CD8-positive, alpha-beta memory T cell (primary cell): ENCODE measurements around the gene ZNF569. TPM values are rescaled to one million over a fixed set of nuclear protein-coding genes. Genes with fewer than 3 reads are reported as not detected.
"Not testable (repeated sequence)": the region's sequence is repeated elsewhere in the genome, so short reads cannot be mapped to it uniquely, and the experiment has no call there.

Source experiments
- CTCF ChIA-PET: fragments of 350-600 bp; sonication (Branson Sonifier 250); formaldehyde crosslinking; loops from one replicate; lab custom pipeline; 2021; ENCODE audit warnings: antibody characterized with exemption; lab: Charles Lee
- POLR2A ChIA-PET: fragments of 350-600 bp; sonication (Branson Sonifier 250); formaldehyde crosslinking; loops from one replicate; lab custom pipeline; 2021; ENCODE audit warnings: antibody characterized with exemption; lab: Charles Lee
- DNase-seq, 5 donors: peaks; one replicate each; pipeline versions ENCODE4 v3.0.0 to v3.0.0-alpha.2; 2020 to 2022; ENCODE audit warnings: mixed read lengths in 1 of 5
- H3K27ac ChIP-seq: one replicate; pipeline ENCODE4 v1.7.0; 2013; ENCODE audit warnings: low read depth, mild to moderate bottlenecking, low read length, moderate library complexity
- H3K27me3 ChIP-seq: 2 replicates; pipeline ENCODE4 v1.7.0; 2013; ENCODE audit warnings: low read length, mild to moderate bottlenecking; ENCODE audit not compliant: insufficient read depth, poor library complexity, severe bottlenecking
- H3K36me3 ChIP-seq: 2 replicates; pipeline ENCODE4 v1.7.0; 2013; ENCODE audit warnings: mild to moderate bottlenecking, low read length, moderate library complexity; ENCODE audit not compliant: insufficient read depth
- H3K4me1 ChIP-seq: 2 replicates; pipeline ENCODE4 v1.7.0; 2013; ENCODE audit warnings: mild to moderate bottlenecking, low read length, moderate library complexity; ENCODE audit not compliant: insufficient read depth
- H3K4me3 ChIP-seq: 2 replicates; pipeline ENCODE4 v1.7.0; 2013; ENCODE audit warnings: mild to moderate bottlenecking, low read length
- H3K9me3 ChIP-seq: 2 replicates; pipeline ENCODE4 v1.7.0; 2013; ENCODE audit warnings: mild to moderate bottlenecking, low read length
- H3K27ac Mint-ChIP-seq, 8 donors: one replicate each; pipeline ENCODE4 v1.8.0; 2020 to 2021; ENCODE audit warnings: mixed read lengths in 8 of 8, mild to moderate bottlenecking in 6 of 8, inconsistent platforms in 3 of 8, moderate library complexity in 3 of 8
- H3K27me3 Mint-ChIP-seq, 2 donors: one replicate each; pipeline ENCODE4 v1.8.0; 2020 to 2021; ENCODE audit warnings: mixed read lengths in 2 of 2, mild to moderate bottlenecking in 1 of 2, moderate library complexity in 1 of 2
- H3K36me3 Mint-ChIP-seq, 3 donors: one replicate each; pipeline ENCODE4 v1.8.0; 2020 to 2021; ENCODE audit warnings: mixed read lengths in 3 of 3, inconsistent platforms in 1 of 3, mild to moderate bottlenecking in 1 of 3
- H3K4me1 Mint-ChIP-seq, 3 donors: one replicate each; pipeline ENCODE4 v1.8.0; 2020 to 2021; ENCODE audit warnings: mixed read lengths in 3 of 3, inconsistent platforms in 1 of 3, mild to moderate bottlenecking in 1 of 3
- H3K4me3 Mint-ChIP-seq, 7 donors: one replicate each; pipeline ENCODE4 v1.8.0; 2020 to 2021; ENCODE audit warnings: mixed read lengths in 7 of 7, mild to moderate bottlenecking in 6 of 7, moderate library complexity in 4 of 7, inconsistent platforms in 2 of 7
- H3K9me3 Mint-ChIP-seq, 5 donors: one replicate each; pipeline ENCODE4 v1.8.0; 2020 to 2022; ENCODE audit warnings: mixed read lengths in 5 of 5, mild to moderate bottlenecking in 3 of 5, moderate library complexity in 2 of 5, inconsistent platforms in 1 of 5
- polyA plus RNA-seq: library from polyadenylated mRNA; unstranded; fragments of 300-500 nt; fragmentation: Illumina TruSeq; gene quantifications from one replicate; pipeline ENCODE4 v1.2.3, GENCODE V29; 2021
- total RNA-seq, 2 experiments: library from RNA; stranded (reverse); gene quantifications; one replicate each; pipeline ENCODE4 v1.2.3, GENCODE V29; 2021

Gene ZNF569
- total and polyA plus RNA-seq, 3 experiments from 2014 or later, result 3.8 to 8.0 (median 7.4) TPM

- Mint-ChIP-seq H3K4me3 (no peak overlapping the region), H3K27ac (no peak overlapping the region), H3K9me3 (peaks cover 53 to 92% (median 90%) of the 10 kb centered on the region in 5 donors), H3K4me1 (no peaks in the 10 kb centered on the region), H3K27me3 (no peaks in the 10 kb centered on the region), H3K36me3 (peaks cover 38 to 64% (median 64%) of the 10 kb centered on the region in 3 donors)
- H3K27me3 ChIP-seq, result no peaks in the 10 kb centered on the region
- peaks cover 57% of the 10 kb centered on the region for H3K9me3 ChIP-seq
- no peaks in the 10 kb centered on the region for H3K4me1 ChIP-seq
- ChIA-PET POLR2A (no interaction called here), CTCF (no interaction called here)
- H3K4me3 ChIP-seq, result peak overlapping the region; percentile 9
- no peak overlapping the region for H3K27ac ChIP-seq
- peaks cover 32% of the 10 kb centered on the region for H3K36me3 ChIP-seq
- no peak for DNase-seq
Measured at GRCh38 chr19:37389234-37389633, 78.0 kb downstream of the ZNF569 start.

GRCh38 chr19:37370880-37371661 is 96.2 kb downstream of the ZNF569 start, which contains the start of gene ZNF527:
ZNF527 (plus strand) TSS chr19:37371099; CDS start chr19:37374199, 3,100 bp downstream.
- H3K4me1 ChIP-seq, result peaks cover 13% of the 10 kb centered on the region
- Mint-ChIP-seq H3K4me1 (peaks cover 15 to 23% (median 19%) of the 10 kb centered on the region in 3 donors), H3K27me3 (no peaks in the 10 kb centered on the region), H3K9me3 (peaks cover 0 to 5% (median 0%) of the 10 kb centered on the region in 5 donors), H3K27ac (peak within 1 kb of the TSS; percentile 84 to 99 (median 98)), H3K4me3 (peak within 1 kb of the TSS; percentile 91 to 100 (median 99)), H3K36me3 (peaks cover 2 to 16% (median 4%) of the 10 kb centered on the region in 3 donors)
- no peaks in the 10 kb centered on the region for H3K9me3 ChIP-seq
- peak; percentile 95 to 97 (median 96) for DNase-seq
- H3K27ac ChIP-seq, result peak within 1 kb of the TSS; percentile 86
- ChIA-PET CTCF (interaction anchor here (0.7 to 2.0 kb wide), 7 partner anchors 36 to 233 kb away, joined by 3 to 6 read pairs (median 3); partner anchors contain the start of genes ZNF569 and ZNF570), POLR2A (interaction anchor here (0.6 to 2.0 kb wide), 10 partner anchors 37 to 766 kb away, joined by 3 to 15 read pairs (median 6); partner anchors contain the start of genes ZNF382, ZNF420, ZNF540 and ZNF569)
- no peaks in the 10 kb centered on the region for H3K27me3 ChIP-seq
- peak within 1 kb of the TSS; percentile 84 for H3K4me3 ChIP-seq
- peaks cover 12% of the 10 kb centered on the region for H3K36me3 ChIP-seq

- peaks cover 15 to 23% (median 19%) of the 10 kb centered on the region in 3 donors for H3K4me1 Mint-ChIP-seq
- CTCF ChIA-PET, result interaction anchor here (0.8 to 2.0 kb wide), 6 partner anchors 36 to 116 kb away, joined by 3 to 6 read pairs (median 4); partner anchors contain the start of genes ZNF569 and ZNF570
- POLR2A ChIA-PET, result interaction anchor here (0.6 to 2.0 kb wide), 9 partner anchors 36 to 1148 kb away, joined by 3 to 15 read pairs (median 8); partner anchors contain the start of genes ZNF420, ZNF540, ZNF569 and ZNF570
- H3K27me3 Mint-ChIP-seq, DNase-seq, H3K9me3 ChIP-seq, H3K27me3 ChIP-seq, H3K36me3 ChIP-seq: not testable (repeated sequence)
- peak overlapping the region; percentile 84 to 99 (median 98) for H3K27ac Mint-ChIP-seq
- H3K27ac ChIP-seq, result peak overlapping the region; percentile 86
- H3K4me3 Mint-ChIP-seq, result peak overlapping the region; percentile 91 to 100 (median 99)
- peaks cover 13% of the 10 kb centered on the region for H3K4me1 ChIP-seq
- H3K36me3 Mint-ChIP-seq, result peaks cover 4 to 18% (median 4%) of the 10 kb centered on the region in 3 donors
- peak overlapping the region; percentile 84 for H3K4me3 ChIP-seq
- H3K9me3 Mint-ChIP-seq, result peaks cover 4 to 12% (median 6%) of the 10 kb centered on the region in 5 donors
Measured at GRCh38 chr19:37370386-37370879, 96.8 kb downstream of the ZNF569 start.

- Mint-ChIP-seq H3K9me3 (peaks cover 22 to 50% (median 35%) of the 10 kb centered on the region in 5 donors), H3K27ac (no peak overlapping the region), H3K36me3 (peaks cover 38 to 62% (median 60%) of the 10 kb centered on the region in 3 donors), H3K27me3 (no peaks in the 10 kb centered on the region), H3K4me1 (no peaks in the 10 kb centered on the region), H3K4me3 (no peak overlapping the region)
- POLR2A ChIA-PET, result no interaction called here
- H3K27me3 ChIP-seq, result no peaks in the 10 kb centered on the region
- H3K4me3 ChIP-seq, result no peak overlapping the region
- peaks cover 6% of the 10 kb centered on the region for H3K36me3 ChIP-seq
- H3K4me1 ChIP-seq, result no peaks in the 10 kb centered on the region
- H3K27ac ChIP-seq, result no peak overlapping the region
- CTCF ChIA-PET, result no interaction called here
- peaks cover 16% of the 10 kb centered on the region for H3K9me3 ChIP-seq
- no peak for DNase-seq
Measured at GRCh38 chr19:37362733-37363132, 104.5 kb downstream of the ZNF569 start.

- ChIA-PET POLR2A (no interaction called here), CTCF (no interaction called here)
- H3K9me3 ChIP-seq, result peaks cover 16% of the 10 kb centered on the region
Measured at GRCh38 chr19:37361994-37362393, 105.2 kb downstream of the ZNF569 start.

More at GRCh38 chr19:37361994-37362393, 105.2 kb downstream of the ZNF569 start:
- Mint-ChIP-seq H3K4me1 (peaks cover 0 to 5% (median 3%) of the 10 kb centered on the region in 3 donors), H3K27ac (no peak overlapping the region), H3K27me3 (no peaks in the 10 kb centered on the region), H3K36me3 (peaks cover 45 to 69% (median 68%) of the 10 kb centered on the region in 3 donors), H3K9me3 (peaks cover 29 to 56% (median 41%) of the 10 kb centered on the region in 5 donors), H3K4me3 (peak overlapping the region in 1 of 7 donors; percentile 65)
- Histone ChIP-seq H3K27ac (no peak overlapping the region), H3K27me3 (no peaks in the 10 kb centered on the region), H3K36me3 (peaks cover 6% of the 10 kb centered on the region), H3K4me1 (no peaks in the 10 kb centered on the region), H3K4me3 (no peak overlapping the region)
- no peak for DNase-seq

Other genes with a start within 250 kb of the ZNF569 start
- 1 to 10 TPM; 9.6 to 9.7 TPM for gene ZNF383, start 249.2 kb downstream of the ZNF569 start, total RNA-seq
- 11.9 TPM for gene ZNF383, start 249.2 kb downstream of the ZNF569 start, polyA plus RNA-seq
- gene ZNF527, start 96.3 kb downstream of the ZNF569 start, total RNA-seq, result 1 to 10 TPM; 5.2 to 5.6 TPM
- 8.7 TPM for gene ZNF527, start 96.3 kb downstream of the ZNF569 start, polyA plus RNA-seq
- 1 to 10 TPM; 5.3 to 5.9 TPM for gene ZNF570, start 1.9 kb upstream of the ZNF569 start, total RNA-seq
- 5.1 TPM for gene ZNF570, start 1.9 kb upstream of the ZNF569 start, polyA plus RNA-seq
- gene ZNF793, start 39.5 kb upstream of the ZNF569 start, total RNA-seq, result 1 to 10 TPM; 3.9 to 4.1 TPM
- 1.1 TPM for gene ZNF793, start 39.5 kb upstream of the ZNF569 start, polyA plus RNA-seq
- 1 to 10 TPM; 2.2 to 3.3 TPM for gene ZNF571, start 127.3 kb upstream of the ZNF569 start, total RNA-seq
- 5.9 TPM for gene ZNF571, start 127.3 kb upstream of the ZNF569 start, polyA plus RNA-seq
- gene ZNF540, start 127.4 kb upstream of the ZNF569 start, total RNA-seq, result 1 to 10 TPM; 2.3 to 3.2 TPM
- gene ZNF540, start 127.4 kb upstream of the ZNF569 start, polyA plus RNA-seq, result 4.9 TPM
- 10 to 100 TPM; 10.1 to 11.4 TPM for gene ZFP30, start 188.0 kb upstream of the ZNF569 start, total RNA-seq
- gene ZFP30, start 188.0 kb upstream of the ZNF569 start, polyA plus RNA-seq, result 2.1 TPM